ENCODE data around the gene SLC25A25. TPM values are rescaled to one million over a fixed set of nuclear protein-coding genes. Genes with fewer than 3 reads are reported as not detected.

The SLC25A25 gene
- total RNA-seq, 1 donor from 2014 or later: 9.7 TPM

DNA sequence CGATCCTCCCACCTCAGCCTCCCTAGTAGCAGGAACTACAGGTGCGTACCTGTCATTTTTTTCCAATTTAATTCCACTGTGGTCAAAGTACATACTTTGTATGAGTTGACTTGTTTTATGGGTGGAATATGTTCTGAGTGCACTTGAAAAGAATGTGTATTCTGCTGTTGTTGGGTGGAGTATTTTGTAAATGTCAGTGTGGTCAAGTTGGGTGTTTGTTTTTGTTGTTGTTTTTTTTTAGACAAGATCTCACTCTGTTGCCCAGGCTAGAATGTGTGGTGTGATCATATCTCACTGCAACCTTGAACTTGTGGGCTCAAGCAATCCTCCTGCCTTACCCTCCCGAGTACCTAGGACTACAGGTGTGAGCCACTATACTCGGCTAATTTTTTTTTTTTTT, 17.9 kb downstream of the SLC25A25 start:
- Mint-ChIP-seq H3K27me3 (no peaks in the 10 kb centered on the region), H3K27ac (no peak overlapping the region), H3K9me3 (ENCODE audit: low read depth) (no peaks in the 10 kb centered on the region), H3K4me1 (ENCODE audit: low read depth) (peaks cover 22% of the 10 kb centered on the region), H3K36me3 (ENCODE audit: insufficient read depth) (peaks cover 2% of the 10 kb centered on the region), H3K4me3 (ENCODE audit: low read depth) (no peak overlapping the region)
- DNase-seq (ENCODE audit: low spot score, unreplicated experiment): no peak
- TF ChIP-seq, protein P1, sequence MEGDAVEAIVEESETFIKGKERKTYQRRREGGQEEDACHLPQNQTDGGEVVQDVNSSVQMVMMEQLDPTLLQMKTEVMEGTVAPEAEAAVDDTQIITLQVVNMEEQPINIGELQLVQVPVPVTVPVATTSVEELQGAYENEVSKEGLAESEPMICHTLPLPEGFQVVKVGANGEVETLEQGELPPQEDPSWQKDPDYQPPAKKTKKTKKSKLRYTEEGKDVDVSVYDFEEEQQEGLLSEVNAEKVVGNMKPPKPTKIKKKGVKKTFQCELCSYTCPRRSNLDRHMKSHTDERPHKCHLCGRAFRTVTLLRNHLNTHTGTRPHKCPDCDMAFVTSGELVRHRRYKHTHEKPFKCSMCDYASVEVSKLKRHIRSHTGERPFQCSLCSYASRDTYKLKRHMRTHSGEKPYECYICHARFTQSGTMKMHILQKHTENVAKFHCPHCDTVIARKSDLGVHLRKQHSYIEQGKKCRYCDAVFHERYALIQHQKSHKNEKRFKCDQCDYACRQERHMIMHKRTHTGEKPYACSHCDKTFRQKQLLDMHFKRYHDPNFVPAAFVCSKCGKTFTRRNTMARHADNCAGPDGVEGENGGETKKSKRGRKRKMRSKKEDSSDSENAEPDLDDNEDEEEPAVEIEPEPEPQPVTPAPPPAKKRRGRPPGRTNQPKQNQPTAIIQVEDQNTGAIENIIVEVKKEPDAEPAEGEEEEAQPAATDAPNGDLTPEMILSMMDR (IDR thresholded peaks at IDR 0.05; ENCODE audit: unreplicated experiment): no peak

- no peak overlapping the region for H3K27ac Mint-ChIP-seq
- H3K4me3 Mint-ChIP-seq (ENCODE audit: low read depth): no peak overlapping the region
- TF ChIP-seq, protein P1 (IDR thresholded peaks at IDR 0.05; ENCODE audit: unreplicated experiment): no peak
- no peaks in the 10 kb centered on the region for H3K9me3 Mint-ChIP-seq (ENCODE audit: low read depth)
- H3K36me3 Mint-ChIP-seq (ENCODE audit: insufficient read depth): peaks cover 2% of the 10 kb centered on the region
- H3K4me1 Mint-ChIP-seq (ENCODE audit: low read depth): peaks cover 19% of the 10 kb centered on the region
- DNase-seq (ENCODE audit: low spot score, unreplicated experiment): no peak
- H3K27me3 Mint-ChIP-seq: no peaks in the 10 kb centered on the region
Observed at GRCh38 chr9:128087262-128087661, 19.2 kb downstream of the SLC25A25 start.

DNA sequence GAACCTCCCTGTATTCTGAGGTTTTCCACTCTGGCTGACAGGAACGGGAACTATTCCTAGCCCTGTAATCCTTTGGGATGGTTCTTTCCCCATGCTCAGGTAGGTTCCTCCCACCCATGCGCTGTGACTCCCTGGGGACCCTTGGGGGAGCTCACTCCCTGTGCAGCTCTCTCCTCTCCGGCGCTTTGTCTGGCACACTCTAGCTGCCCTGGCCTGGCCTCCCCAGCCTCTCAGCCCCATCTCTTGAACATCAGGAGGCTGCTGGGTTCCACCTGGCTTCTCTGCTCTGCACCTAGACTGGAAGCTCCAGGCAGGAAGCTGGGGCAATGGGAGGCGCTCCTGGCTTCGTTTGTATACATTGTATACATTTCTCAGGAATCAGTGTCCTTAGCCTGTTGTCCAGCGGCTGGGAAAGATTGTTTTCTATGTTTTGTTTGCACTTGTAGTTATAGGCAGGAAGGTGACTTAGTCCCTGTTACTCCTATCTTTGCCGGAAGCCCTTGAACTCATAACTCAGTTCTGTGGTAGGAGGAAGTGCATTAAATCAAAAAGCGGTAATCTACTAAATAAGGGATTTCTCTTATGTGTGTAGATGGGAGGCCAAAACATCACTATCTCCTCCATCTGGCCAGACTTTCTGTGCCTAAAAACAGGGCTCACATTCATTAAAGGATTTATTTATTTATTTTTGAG, 20.4 kb downstream of the SLC25A25 start:
- Mint-ChIP-seq H3K4me3 (ENCODE audit: low read depth) (no peak overlapping the region), H3K36me3 (ENCODE audit: insufficient read depth) (peaks cover 2% of the 10 kb centered on the region), H3K27me3 (no peaks in the 10 kb centered on the region), H3K27ac (no peak overlapping the region), H3K9me3 (ENCODE audit: low read depth) (no peaks in the 10 kb centered on the region), H3K4me1 (ENCODE audit: low read depth) (peaks cover 18% of the 10 kb centered on the region)
- TF ChIP-seq, protein P1 (IDR thresholded peaks at IDR 0.05; ENCODE audit: unreplicated experiment): no peak
- DNase-seq (ENCODE audit: low spot score, unreplicated experiment): no peak

DNA sequence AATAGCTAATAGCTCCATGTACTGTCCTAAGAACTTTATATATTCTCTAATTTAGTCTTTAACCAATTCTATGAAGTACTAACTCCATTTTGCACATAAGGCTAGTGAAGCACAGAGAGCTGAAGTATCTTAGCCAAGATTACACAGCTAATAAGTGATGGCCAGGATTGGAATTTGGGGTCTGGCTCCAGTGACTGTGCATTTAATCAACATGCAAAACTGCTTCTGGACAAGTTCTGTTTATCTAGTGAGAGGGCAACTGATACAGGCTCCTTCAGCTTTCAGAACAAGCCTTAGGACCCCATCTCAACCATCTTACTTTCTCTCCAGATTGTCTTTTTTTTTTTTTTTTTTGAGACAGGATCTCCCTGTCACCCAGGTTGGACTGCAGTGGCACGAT, 21.3 kb downstream of the SLC25A25 start:
- Mint-ChIP-seq H3K36me3 (ENCODE audit: insufficient read depth) (peaks cover 1% of the 10 kb centered on the region), H3K27ac (no peak overlapping the region), H3K4me1 (ENCODE audit: low read depth) (peaks cover 17% of the 10 kb centered on the region), H3K9me3 (ENCODE audit: low read depth) (no peaks in the 10 kb centered on the region), H3K4me3 (ENCODE audit: low read depth) (no peak overlapping the region), H3K27me3 (no peaks in the 10 kb centered on the region)
- TF ChIP-seq, protein P1 (IDR thresholded peaks at IDR 0.05; ENCODE audit: unreplicated experiment): no peak
- DNase-seq (ENCODE audit: low spot score, unreplicated experiment): no peak

GRCh38 chr9:128091144-128091543, 23.1 kb downstream of the SLC25A25 start:
- Mint-ChIP-seq H3K9me3 (ENCODE audit: low read depth) (no peaks in the 10 kb centered on the region), H3K4me1 (ENCODE audit: low read depth) (peaks cover 14% of the 10 kb centered on the region), H3K36me3 (ENCODE audit: insufficient read depth) (no peaks in the 10 kb centered on the region), H3K27ac (no peak overlapping the region), H3K4me3 (ENCODE audit: low read depth) (no peak overlapping the region), H3K27me3 (no peaks in the 10 kb centered on the region)
- TF ChIP-seq, protein P1 (IDR thresholded peaks at IDR 0.05; ENCODE audit: unreplicated experiment): no peak
- no peak for DNase-seq (ENCODE audit: low spot score, unreplicated experiment)
